Measurements from ENCODE around the gene DLG2. TPM values are rescaled to one million over a fixed set of nuclear protein-coding genes. Genes with fewer than 3 reads are reported as not detected.
"Not testable (repeated sequence)": the region's sequence is repeated elsewhere in the genome, so short reads cannot be mapped to it uniquely, and the experiment has no call there.

Gene DLG2
- total RNA-seq, 1 experiment from 2014 or later = not detected

- in situ Hi-C loops (cut with HindIII; ENCODE audit: low pct_unique_long_range_greater_than_20kb, low sequenced_read_pairs) = no loop called here
- DNase-seq (ENCODE audit: low read depth, low spot score) = no peak
Measured at GRCh38 chr11:85307366-85307765, 319.8 kb downstream of the DLG2 start.

GRCh38 chr11:85301895-85302678 lies 325.1 kb downstream of the DLG2 start:
- in situ Hi-C loops (cut with HindIII; ENCODE audit: low pct_unique_long_range_greater_than_20kb, low sequenced_read_pairs) = no loop called here
- no peak for DNase-seq (ENCODE audit: low read depth, low spot score)

GRCh38 chr11:85299258-85299942 lies 327.7 kb downstream of the DLG2 start:
- in situ Hi-C loops (cut with HindIII; ENCODE audit: low pct_unique_long_range_greater_than_20kb, low sequenced_read_pairs) = no loop called here
- no peak for DNase-seq (ENCODE audit: low read depth, low spot score)

GRCh38 chr11:85295694-85296271 lies 331.4 kb downstream of the DLG2 start:
- in situ Hi-C loops (cut with HindIII; ENCODE audit: low pct_unique_long_range_greater_than_20kb, low sequenced_read_pairs) = no loop called here

GRCh38 chr11:85281550-85281949 lies 345.6 kb downstream of the DLG2 start:
- in situ Hi-C loops (cut with HindIII; ENCODE audit: low pct_unique_long_range_greater_than_20kb, low sequenced_read_pairs) = no loop called here
- no peak for DNase-seq (ENCODE audit: low read depth, low spot score)

More at GRCh38 chr11:85295694-85296271, 331.4 kb downstream of the DLG2 start:
- no peak for DNase-seq (ENCODE audit: low read depth, low spot score)

- no peak for DNase-seq (ENCODE audit: low read depth, low spot score)
- in situ Hi-C loops (cut with HindIII; ENCODE audit: low pct_unique_long_range_greater_than_20kb, low sequenced_read_pairs) = no loop called here
Measured at GRCh38 chr11:85279267-85279666, 347.9 kb downstream of the DLG2 start.

- no peak for DNase-seq (ENCODE audit: low read depth, low spot score)
- in situ Hi-C loops (cut with HindIII; ENCODE audit: low pct_unique_long_range_greater_than_20kb, low sequenced_read_pairs) = no loop called here
Measured at GRCh38 chr11:85277693-85278092, 349.5 kb downstream of the DLG2 start.

GRCh38 chr11:85276332-85276731 lies 350.8 kb downstream of the DLG2 start:
- DNase-seq (ENCODE audit: low read depth, low spot score) = no peak
- in situ Hi-C loops (cut with HindIII; ENCODE audit: low pct_unique_long_range_greater_than_20kb, low sequenced_read_pairs) = no loop called here

- in situ Hi-C loops (cut with HindIII; ENCODE audit: low pct_unique_long_range_greater_than_20kb, low sequenced_read_pairs); DNase-seq (ENCODE audit: low read depth, low spot score): not testable (repeated sequence)
Measured at GRCh38 chr11:85270315-85270714, 356.8 kb downstream of the DLG2 start.

- in situ Hi-C loops (cut with HindIII; ENCODE audit: low pct_unique_long_range_greater_than_20kb, low sequenced_read_pairs) = no loop called here
- DNase-seq (ENCODE audit: low read depth, low spot score) = no peak
Measured at GRCh38 chr11:85269109-85269508, 358.0 kb downstream of the DLG2 start.

- DNase-seq (ENCODE audit: low read depth, low spot score) = no peak
- in situ Hi-C loops (cut with HindIII; ENCODE audit: low pct_unique_long_range_greater_than_20kb, low sequenced_read_pairs) = no loop called here
Measured at GRCh38 chr11:85266646-85267045, 360.5 kb downstream of the DLG2 start.

GRCh38 chr11:85263328-85263727 lies 363.8 kb downstream of the DLG2 start:
- in situ Hi-C loops (cut with HindIII; ENCODE audit: low pct_unique_long_range_greater_than_20kb, low sequenced_read_pairs) = no loop called here

GRCh38 chr11:85257837-85258236 lies 369.3 kb downstream of the DLG2 start:
- no peak for DNase-seq (ENCODE audit: low read depth, low spot score)
- in situ Hi-C loops (cut with HindIII; ENCODE audit: low pct_unique_long_range_greater_than_20kb, low sequenced_read_pairs) = no loop called here

More at GRCh38 chr11:85263328-85263727, 363.8 kb downstream of the DLG2 start:
- no peak for DNase-seq (ENCODE audit: low read depth, low spot score)

- DNase-seq (ENCODE audit: low read depth, low spot score) = no peak
- in situ Hi-C loops (cut with HindIII; ENCODE audit: low pct_unique_long_range_greater_than_20kb, low sequenced_read_pairs) = no loop called here
Measured at GRCh38 chr11:85256433-85256832, 370.7 kb downstream of the DLG2 start.

- DNase-seq (ENCODE audit: low read depth, low spot score) = no peak
- in situ Hi-C loops (cut with HindIII; ENCODE audit: low pct_unique_long_range_greater_than_20kb, low sequenced_read_pairs) = no loop called here
Measured at GRCh38 chr11:85249482-85249881, 377.7 kb downstream of the DLG2 start.

GRCh38 chr11:85247797-85248196 lies 379.3 kb downstream of the DLG2 start:
- DNase-seq (ENCODE audit: low read depth, low spot score) = no peak
- in situ Hi-C loops (cut with HindIII; ENCODE audit: low pct_unique_long_range_greater_than_20kb, low sequenced_read_pairs) = no loop called here

- in situ Hi-C loops (cut with HindIII; ENCODE audit: low pct_unique_long_range_greater_than_20kb, low sequenced_read_pairs) = no loop called here
- DNase-seq (ENCODE audit: low read depth, low spot score) = no peak
Measured at GRCh38 chr11:85238906-85239305, 388.2 kb downstream of the DLG2 start.

- DNase-seq (ENCODE audit: low read depth, low spot score); in situ Hi-C loops (cut with HindIII; ENCODE audit: low pct_unique_long_range_greater_than_20kb, low sequenced_read_pairs): not testable (repeated sequence)
Measured at GRCh38 chr11:85238038-85238437, 389.1 kb downstream of the DLG2 start.

- in situ Hi-C loops (cut with HindIII; ENCODE audit: low pct_unique_long_range_greater_than_20kb, low sequenced_read_pairs) = no loop called here
- DNase-seq (ENCODE audit: low read depth, low spot score) = no peak
Measured at GRCh38 chr11:85236211-85236610, 390.9 kb downstream of the DLG2 start.
